SU-DHL-6 (cell line): ENCODE results near the gene GAS1.

Experiments used
- H2AFZ ChIP-seq: fragments of 200-600 bp; sonication (generic); 2 replicates; pipeline ENCODE4 v1.6.1; 2014; ENCODE audit warnings: low read depth, mild to moderate bottlenecking, moderate library complexity, mixed read lengths, antibody characterized with exemption, low read length; ENCODE audit not compliant: severe bottlenecking
- H3F3A ChIP-seq: fragments of 200-600 bp; shearing (Covaris generic); 2 replicates; pipeline ENCODE4 v1.6.0; 2016; ENCODE audit warnings: antibody characterized with exemption, mild to moderate bottlenecking; ENCODE audit not compliant: insufficient read depth
- H3K27ac ChIP-seq: fragments of 200-600 bp; sonication (generic); 2 replicates; pipeline ENCODE4 v1.5.1; 2016; ENCODE audit warnings: low read depth, mild to moderate bottlenecking, low read length, moderate library complexity, mixed read lengths
- H3K27me3 ChIP-seq: fragments of 200-600 bp; sonication (generic), shearing (Covaris generic); 2 replicates; pipeline ENCODE4 v1.6.0; 2014; ENCODE audit warnings: mild to moderate bottlenecking, low read length
- H3K36me3 ChIP-seq: fragments of 200-600 bp; sonication (generic); 2 replicates; pipeline ENCODE4 v1.6.1; 2014; ENCODE audit warnings: mild to moderate bottlenecking, low read length, mixed read lengths
- H3K4me2 ChIP-seq: fragments of 300-600, 200-600 bp; shearing (Covaris generic), sonication (generic); 2 replicates; pipeline ENCODE4 v1.6.0; 2014; ENCODE audit warnings: low read length, low read depth, mild to moderate bottlenecking; ENCODE audit not compliant: poor library complexity, severe bottlenecking
- H3K4me3 ChIP-seq: fragments of 200-600 bp; sonication (generic); 2 replicates; pipeline ENCODE4 v1.5.1; 2014; ENCODE audit warnings: antibody characterized with exemption, low read length, mild to moderate bottlenecking, mixed read lengths; ENCODE audit not compliant: insufficient read depth, poor library complexity, severe bottlenecking
- H3K79me2 ChIP-seq: fragments of 200-600 bp; sonication (generic); 2 replicates; pipeline ENCODE4 v1.6.1; 2014; ENCODE audit warnings: mild to moderate bottlenecking, low read length, moderate library complexity; ENCODE audit not compliant: insufficient read depth
- H3K9ac ChIP-seq: fragments of 200-600 bp; sonication (generic); 2 replicates; pipeline ENCODE4 v1.7.0; 2014; ENCODE audit warnings: mild to moderate bottlenecking, low read length
- H3K9me2 ChIP-seq: fragments of 200-600 bp; sonication (generic); replicated peaks from 2 replicates; pipeline ENCODE4 v1.6.1; 2014; ENCODE audit warnings: low read length; ENCODE audit not compliant: insufficient read depth
- H3K9me3 ChIP-seq: fragments of 200-600 bp; sonication (generic); 2 replicates; pipeline ENCODE4 v1.6.1; 2014; ENCODE audit warnings: low read length, mixed read lengths; ENCODE audit not compliant: insufficient read depth
- H4K20me1 ChIP-seq: fragments of 200-600 bp; sonication (generic); 2 replicates; pipeline ENCODE4 v1.6.1; 2014; ENCODE audit warnings: low read depth, mild to moderate bottlenecking, antibody characterized with exemption, low read length, moderate library complexity, mixed read lengths
- CTCF ChIP-seq: fragments of 200-600 bp; sonication (generic); IDR thresholded peaks from one replicate; pipeline ENCODE4 v1.5.1; 2017; ENCODE audit warnings: antibody characterized with exemption, mild to moderate bottlenecking, low read length, moderate library complexity; ENCODE audit not compliant: insufficient read depth, poor library complexity, severe bottlenecking
- EZH2phosphoT487 ChIP-seq: fragments of 200-600 bp; sonication (generic), shearing (Covaris generic); conservative IDR thresholded peaks from 2 replicates; pipeline ENCODE4 v1.6.1; 2018; ENCODE audit warnings: mild to moderate bottlenecking, antibody characterized with exemption, low read length, moderate library complexity, mixed read lengths

Gene GAS1

GRCh38 chr9:86960938-86961337 is 13.6 kb upstream of the GAS1 start:
- Histone ChIP-seq H3K79me2 (no peaks in the 10 kb centered on the region), H3K27me3 (no peaks in the 10 kb centered on the region), H3K9ac (no peak overlapping the region), H3K27ac (no peak overlapping the region), H2AFZ (no peak overlapping the region), H3K9me3 (no peaks in the 10 kb centered on the region), H4K20me1 (no peaks in the 10 kb centered on the region), H3K9me2 (no peaks in the 10 kb centered on the region), H3K4me3 (no peak overlapping the region), H3K4me2 (no peak overlapping the region), H3K36me3 (no peaks in the 10 kb centered on the region), H3F3A (no peaks in the 10 kb centered on the region)
- TF ChIP-seq EZH2phosphoT487 (no peak), CTCF (no peak)

GRCh38 chr9:86958203-86958602 is 10.9 kb upstream of the GAS1 start:
- no peaks in the 10 kb centered on the region for H3K27me3 ChIP-seq
- TF ChIP-seq CTCF, result no peak
- no peak overlapping the region for H2AFZ ChIP-seq
- H3K9me2 ChIP-seq, result no peaks in the 10 kb centered on the region
- no peak overlapping the region for H3K27ac ChIP-seq
- H3K9me3 ChIP-seq, result no peaks in the 10 kb centered on the region
- H3F3A ChIP-seq, result no peaks in the 10 kb centered on the region
- H3K36me3 ChIP-seq, result no peaks in the 10 kb centered on the region
- no peak overlapping the region for H3K4me3 ChIP-seq
- H3K79me2 ChIP-seq, result no peaks in the 10 kb centered on the region
- no peak overlapping the region for H3K4me2 ChIP-seq
- H4K20me1 ChIP-seq, result no peaks in the 10 kb centered on the region
- no peak overlapping the region for H3K9ac ChIP-seq

GRCh38 chr9:86955561-86955960 is 8.3 kb upstream of the GAS1 start:
- Histone ChIP-seq H3K27ac (no peak overlapping the region), H3K9ac (no peak overlapping the region), H2AFZ (no peak overlapping the region), H3K4me3 (no peak overlapping the region), H3F3A (no peaks in the 10 kb centered on the region), H3K9me3 (no peaks in the 10 kb centered on the region), H3K27me3 (no peaks in the 10 kb centered on the region), H3K36me3 (no peaks in the 10 kb centered on the region), H3K79me2 (no peaks in the 10 kb centered on the region), H4K20me1 (no peaks in the 10 kb centered on the region), H3K9me2 (no peaks in the 10 kb centered on the region), H3K4me2 (no peak overlapping the region)
- TF ChIP-seq EZH2phosphoT487, result no peak
- no peak for TF ChIP-seq CTCF

GRCh38 chr9:86955042-86955441 is 7.7 kb upstream of the GAS1 start:
- H2AFZ ChIP-seq, result no peak overlapping the region
- no peaks in the 10 kb centered on the region for H4K20me1 ChIP-seq
- no peak for TF ChIP-seq EZH2phosphoT487
- TF ChIP-seq CTCF, result no peak
- H3K4me2 ChIP-seq, result no peak overlapping the region
- no peaks in the 10 kb centered on the region for H3K79me2 ChIP-seq
- no peak overlapping the region for H3K27ac ChIP-seq
- H3K9me3 ChIP-seq, result no peaks in the 10 kb centered on the region
- no peaks in the 10 kb centered on the region for H3K27me3 ChIP-seq
- no peaks in the 10 kb centered on the region for H3K36me3 ChIP-seq
- H3K9me2 ChIP-seq, result no peaks in the 10 kb centered on the region
- H3K4me3 ChIP-seq, result no peak overlapping the region
- H3K9ac ChIP-seq, result no peak overlapping the region
- no peaks in the 10 kb centered on the region for H3F3A ChIP-seq
